B cell (primary cell): ENCODE measurements around the gene RTN4. TPM values are rescaled to one million over a fixed set of nuclear protein-coding genes. Genes with fewer than 3 reads are reported as not detected.

Experiments used
- ATAC-seq: fragments of 200-7000 bp; cut with Tn5 transposase; one replicate; pipeline ENCODE4 v1.10.0; 2021; ENCODE audit warnings: low read depth, mild to moderate bottlenecking, moderate number of reproducible peaks, moderate library complexity
- CTCF ChIA-PET: fragments of 350-600 bp; sonication (Branson Sonifier 250); formaldehyde crosslinking; loops from one replicate; lab custom pipeline; 2021; ENCODE audit warnings: antibody characterized with exemption, inconsistent platforms; lab: Charles Lee
- POLR2A ChIA-PET: fragments of 350-600 bp; sonication (Branson Sonifier 250); formaldehyde crosslinking; loops from one replicate; lab custom pipeline; 2021; ENCODE audit warnings: antibody characterized with exemption; lab: Charles Lee
- DNase-seq: peaks from one replicate; pipeline ENCODE4 v3.0.0; 2013
- H2AFZ ChIP-seq: 2 replicates; pipeline ENCODE4 v1.6.1; 2012; ENCODE audit warnings: mild to moderate bottlenecking, low read depth, low read length; ENCODE audit not compliant: insufficient read depth, poor library complexity, severe bottlenecking
- H3K27ac ChIP-seq, 2 donors: 1 replicate in 1 of 2; 2 replicates in 1 of 2; pipeline ENCODE4 v1.5.1; 2012 to 2013; ENCODE audit warnings: low read length in 2 of 2, mild to moderate bottlenecking in 2 of 2, moderate library complexity in 1 of 2
- H3K27me3 ChIP-seq, 4 experiments: fragments of 200-600 bp in 1 of 4; sonication (generic) in 1 of 4; replicated peaks in 1 of 4; 1 replicate in 2 of 4; 2 replicates in 2 of 4; pipeline versions ENCODE4 v1.6.1 to v1.7.0; 2013 to 2016; ENCODE audit warnings: low read length in 3 of 4, mild to moderate bottlenecking in 2 of 4, mixed read lengths in 1 of 4, moderate library complexity in 1 of 4; ENCODE audit not compliant: insufficient read depth in 4 of 4, control insufficient read depth in 3 of 4; ENCODE audit errors: control extremely low read depth in 1 of 4
- H3K36me3 ChIP-seq, 2 experiments: replicated peaks in 1 of 2; 1 replicate in 1 of 2; 2 replicates in 1 of 2; pipeline versions ENCODE4 v1.6.1 to v1.7.1; 2013; ENCODE audit warnings: low read length in 1 of 2; ENCODE audit not compliant: insufficient read depth in 2 of 2, control insufficient read depth in 1 of 2; ENCODE audit errors: control extremely low read depth in 1 of 2, extremely low read depth in 1 of 2
- H3K4me1 ChIP-seq, 2 donors: fragments of 200-600 bp in 1 of 2; sonication (generic) in 1 of 2; 1 replicate in 1 of 2; 2 replicates in 1 of 2; pipeline versions ENCODE4 v1.5.1 to v1.6.1; 2013 to 2017; ENCODE audit warnings: low read length in 2 of 2; ENCODE audit not compliant: control insufficient read depth in 2 of 2, insufficient read depth in 2 of 2
- H3K4me2 ChIP-seq: replicated peaks from 2 replicates; pipeline ENCODE3; 2012; ENCODE audit warnings: mild to moderate bottlenecking, low read depth, low read length; ENCODE audit not compliant: poor library complexity, severe bottlenecking
- H3K4me3 ChIP-seq, 5 experiments: fragments of 200-600 bp in 1 of 5; sonication (generic) in 1 of 5; 1 replicate in 3 of 5; 2 replicates in 2 of 5; pipeline versions ENCODE4 v1.5.1 to v1.7.0; 2011 to 2016; ENCODE audit warnings: low read length in 4 of 5, mild to moderate bottlenecking in 4 of 5, low read depth in 2 of 5, control low read depth in 1 of 5, moderate library complexity in 1 of 5; ENCODE audit not compliant: insufficient read depth in 1 of 5; ENCODE audit errors: control extremely low read depth in 1 of 5, extremely low read depth in 1 of 5
- H3K79me2 ChIP-seq: fragments of 200-600 bp; sonication (generic); one replicate; pipeline ENCODE4 v1.6.0; 2016; ENCODE audit warnings: low read length; ENCODE audit not compliant: control insufficient read depth, insufficient read depth
- H3K9ac ChIP-seq: fragments of 200-600 bp; sonication (generic); 2 replicates; pipeline ENCODE4 v1.6.1; 2017; ENCODE audit warnings: mild to moderate bottlenecking, low read length, moderate library complexity
- H3K9me3 ChIP-seq, 3 donors: one replicate each; pipeline versions ENCODE4 v1.6.1 to v1.7.1; 2013; ENCODE audit warnings: low read length in 2 of 3; ENCODE audit not compliant: control insufficient read depth in 2 of 3, insufficient read depth in 1 of 3; ENCODE audit errors: control extremely low read depth in 1 of 3
- H4K20me1 ChIP-seq: 2 replicates; pipeline ENCODE4 v1.6.0; 2012; ENCODE audit warnings: mild to moderate bottlenecking, low read length; ENCODE audit not compliant: insufficient read depth, control insufficient read depth, poor library complexity, severe bottlenecking
- H3K27ac Mint-ChIP-seq: one replicate; pipeline ENCODE4 v1.8.0; 2021; ENCODE audit warnings: mixed read lengths
- H3K27me3 Mint-ChIP-seq: one replicate; pipeline ENCODE4 v1.8.0; 2021; ENCODE audit warnings: mixed read lengths
- H3K4me1 Mint-ChIP-seq: one replicate; pipeline ENCODE4 v1.8.0; 2021; ENCODE audit warnings: mixed read lengths
- H3K4me3 Mint-ChIP-seq: one replicate; pipeline ENCODE4 v1.8.0; 2021; ENCODE audit warnings: mixed read lengths
- H3K9me3 Mint-ChIP-seq: one replicate; pipeline ENCODE4 v1.8.0; 2022; ENCODE audit warnings: mixed read lengths; ENCODE audit not compliant: insufficient read depth
- EZH2 ChIP-seq: IDR thresholded peaks from 2 replicates; pipeline ENCODE4 v1.6.1; 2012; ENCODE audit warnings: borderline replicate concordance, low read depth, mild to moderate bottlenecking, moderate library complexity, low read length; ENCODE audit not compliant: insufficient read depth, poor library complexity, severe bottlenecking
- WGBS: methylation state at CpG from one replicate; pipeline ENCODE4 v1.1.5; 2013; ENCODE audit warnings: missing lambda C conversion rate; ENCODE audit not compliant: insufficient coverage; 5-methylcytosine and 5-hydroxymethylcytosine counted together
- intact Hi-C: fragments of 100-400 bp; cut with micrococcal nuclease; formaldehyde crosslinking; loops from one replicate; pipeline ENCODE4 v1.10.0; 2022
- polyA plus RNA-seq: library from polyadenylated mRNA; depleted of rRNA; stranded (reverse); fragments of >200 nt; gene quantifications from 2 replicates; pipeline ENCODE4 v1.2.3, GENCODE V29; 2012
- total RNA-seq, 2 donors: library from RNA; stranded (reverse); fragments of 120-200 nt in 1 of 2; gene quantifications; 1 replicate in 1 of 2; 2 replicates in 1 of 2; pipeline versions ENCODE4 v1.2.3 to v1.2.4, GENCODE V29; 2013 to 2022
- TF ChIP-seq, protein P1 (sequence below): fragments of 200-600 bp; IDR thresholded peaks from one replicate; pipeline ENCODE4 v1.8.0; 2022; ENCODE audit warnings: antibody characterized with exemption, mild to moderate bottlenecking

The RTN4 gene
- total and polyA plus RNA-seq, 2 donors (not counting 1 experiment from before 2014, with no cell fraction given) = 30.8 to 65.9 TPM

DNA sequence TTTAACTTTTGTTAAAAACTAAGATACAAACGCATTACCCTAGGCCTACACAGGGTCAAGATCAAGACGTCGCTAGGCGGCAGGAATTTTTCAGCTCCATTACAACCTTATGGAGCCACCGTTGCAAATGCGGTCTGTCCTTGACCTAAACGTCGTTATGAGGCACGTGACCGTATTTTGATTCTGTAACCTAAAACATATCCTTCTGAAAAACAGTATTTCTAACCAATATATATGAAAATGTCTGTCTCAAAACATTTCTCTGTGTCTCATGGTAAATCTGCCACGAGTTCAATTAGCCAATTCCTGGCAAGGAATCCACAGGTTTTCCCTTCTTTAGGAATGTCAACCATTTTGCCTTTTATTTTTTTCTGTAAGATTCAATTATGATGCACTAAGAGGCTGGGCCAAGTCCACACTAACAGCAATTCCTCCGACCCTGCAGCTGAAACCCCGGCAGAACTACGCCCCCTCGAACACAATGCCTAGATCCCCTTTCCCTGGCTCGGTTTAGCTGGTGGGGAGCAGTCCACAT lies 1.7 kb downstream of the RTN4 start:
- H3K27ac Mint-ChIP-seq = peak overlapping the region; percentile 93
- no peaks in the 10 kb centered on the region for H3K27me3 Mint-ChIP-seq
- peaks cover 0 to 3% of the 10 kb centered on the region in 2 experiments for H3K36me3 ChIP-seq
- no peaks in the 10 kb centered on the region for H3K9me3 ChIP-seq
- peak overlapping the region; percentile 100 for H3K4me3 Mint-ChIP-seq
- H3K9me3 Mint-ChIP-seq = no peaks in the 10 kb centered on the region
- DNase-seq (no peak), ATAC-seq (no peak)
- peak overlapping the region; percentile 80 for H2AFZ ChIP-seq
- H3K9ac ChIP-seq = peak overlapping the region; percentile 84
- peak overlapping the region in 1 of 2 donors; percentile 89 for H3K27ac ChIP-seq
- no peaks in the 10 kb centered on the region for H3K27me3 ChIP-seq
- H4K20me1 ChIP-seq = peaks cover 14% of the 10 kb centered on the region
- H3K4me1 ChIP-seq = peaks cover 39 to 43% of the 10 kb centered on the region in 2 donors
- peak overlapping the region; percentile 84 for H3K4me2 ChIP-seq
- POLR2A ChIA-PET = interaction anchor here (0.7 to 0.9 kb wide), 2 partner anchors 17 to 1079 kb away, joined by 3 read pairs; no protein-coding TSS in a partner anchor
- CTCF ChIA-PET = interaction anchor here (0.7 to 3.9 kb wide), 19 partner anchors 13 to 942 kb away, joined by 3 to 31 read pairs (median 4); no protein-coding TSS in a partner anchor
- no peak for TF ChIP-seq EZH2
- TF ChIP-seq, protein P1, sequence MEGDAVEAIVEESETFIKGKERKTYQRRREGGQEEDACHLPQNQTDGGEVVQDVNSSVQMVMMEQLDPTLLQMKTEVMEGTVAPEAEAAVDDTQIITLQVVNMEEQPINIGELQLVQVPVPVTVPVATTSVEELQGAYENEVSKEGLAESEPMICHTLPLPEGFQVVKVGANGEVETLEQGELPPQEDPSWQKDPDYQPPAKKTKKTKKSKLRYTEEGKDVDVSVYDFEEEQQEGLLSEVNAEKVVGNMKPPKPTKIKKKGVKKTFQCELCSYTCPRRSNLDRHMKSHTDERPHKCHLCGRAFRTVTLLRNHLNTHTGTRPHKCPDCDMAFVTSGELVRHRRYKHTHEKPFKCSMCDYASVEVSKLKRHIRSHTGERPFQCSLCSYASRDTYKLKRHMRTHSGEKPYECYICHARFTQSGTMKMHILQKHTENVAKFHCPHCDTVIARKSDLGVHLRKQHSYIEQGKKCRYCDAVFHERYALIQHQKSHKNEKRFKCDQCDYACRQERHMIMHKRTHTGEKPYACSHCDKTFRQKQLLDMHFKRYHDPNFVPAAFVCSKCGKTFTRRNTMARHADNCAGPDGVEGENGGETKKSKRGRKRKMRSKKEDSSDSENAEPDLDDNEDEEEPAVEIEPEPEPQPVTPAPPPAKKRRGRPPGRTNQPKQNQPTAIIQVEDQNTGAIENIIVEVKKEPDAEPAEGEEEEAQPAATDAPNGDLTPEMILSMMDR = no peak
- WGBS = 5% methylated on average over 9 of the region's 16 CpGs
- intact Hi-C loops = loop anchor here (1.0 to 5.0 kb wide), 4 partner anchors 8 to 1076 kb away; partner anchors contain the start of gene PSME4
- H3K79me2 ChIP-seq = peaks cover 65% of the 10 kb centered on the region
- peak overlapping the region; percentile 58 to 95 (median 89) for H3K4me3 ChIP-seq
- H3K4me1 Mint-ChIP-seq = peaks cover 62% of the 10 kb centered on the region
